Stimulated activated CD8-positive, alpha-beta memory T cell treated with anti-CD3 and anti-CD28 coated beads, Interleukin-12 subunit alpha, Interleukin-12 subunit beta, amount 100 ng/mL, for 24 hours (primary cell): Measurements from ENCODE around the gene PERM1.
A peak's percentile ranks its signal among the peaks of the same experiment; 100 is the strongest.
"Not testable (repeated sequence)": the region's sequence is repeated elsewhere in the genome, so short reads cannot be mapped to it uniquely, and the experiment has no call there.

ENCODE experiments used
- DNase-seq: peaks from one replicate; pipeline ENCODE4 v3.0.0-alpha.2; 2020; ENCODE audit errors: extremely low read depth

The PERM1 gene

GRCh38 chr1:978835-979743 lies 2.8 kb downstream of the PERM1 start:
- DNase-seq, result no peak

GRCh38 chr1:978069-978834 lies 3.6 kb downstream of the PERM1 start:
- DNase-seq, result no peak

- not testable (repeated sequence) for DNase-seq
These were observed 5.1 kb downstream of the PERM1 start for GRCh38 chr1:976791-977190.

- no peak for DNase-seq
These were observed 5.8 kb downstream of the PERM1 start for GRCh38 chr1:975896-976683.

DNA sequence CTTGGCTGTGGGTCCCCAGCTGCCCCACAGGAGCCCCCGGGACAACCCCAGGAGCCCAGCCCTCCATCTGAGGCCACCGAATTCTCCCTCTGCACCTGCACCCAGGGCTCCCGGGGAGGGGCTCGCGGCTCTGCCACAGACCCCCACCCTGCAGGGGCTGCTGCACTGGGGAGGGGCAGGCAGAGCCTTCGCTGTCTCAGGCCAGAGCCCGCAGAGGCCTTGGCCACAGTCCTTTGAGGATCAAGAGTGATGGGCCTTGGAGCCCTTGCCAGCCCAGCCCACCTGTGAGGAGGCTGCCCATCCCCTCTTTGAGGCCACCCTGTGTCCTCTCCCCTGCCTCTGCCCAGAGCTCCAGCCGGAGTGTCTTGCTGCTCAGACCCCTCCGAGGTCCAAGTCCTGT lies 6.5 kb downstream of the PERM1 start:
- DNase-seq, result no peak

- no peak for DNase-seq
These were observed 7.1 kb downstream of the PERM1 start for GRCh38 chr1:974687-975328.

GRCh38 chr1:974293-974640 lies 7.6 kb downstream of the PERM1 start:
- DNase-seq, result no peak

- DNase-seq, result no peak
These were observed 8.2 kb downstream of the PERM1 start for GRCh38 chr1:973459-974292.

DNA sequence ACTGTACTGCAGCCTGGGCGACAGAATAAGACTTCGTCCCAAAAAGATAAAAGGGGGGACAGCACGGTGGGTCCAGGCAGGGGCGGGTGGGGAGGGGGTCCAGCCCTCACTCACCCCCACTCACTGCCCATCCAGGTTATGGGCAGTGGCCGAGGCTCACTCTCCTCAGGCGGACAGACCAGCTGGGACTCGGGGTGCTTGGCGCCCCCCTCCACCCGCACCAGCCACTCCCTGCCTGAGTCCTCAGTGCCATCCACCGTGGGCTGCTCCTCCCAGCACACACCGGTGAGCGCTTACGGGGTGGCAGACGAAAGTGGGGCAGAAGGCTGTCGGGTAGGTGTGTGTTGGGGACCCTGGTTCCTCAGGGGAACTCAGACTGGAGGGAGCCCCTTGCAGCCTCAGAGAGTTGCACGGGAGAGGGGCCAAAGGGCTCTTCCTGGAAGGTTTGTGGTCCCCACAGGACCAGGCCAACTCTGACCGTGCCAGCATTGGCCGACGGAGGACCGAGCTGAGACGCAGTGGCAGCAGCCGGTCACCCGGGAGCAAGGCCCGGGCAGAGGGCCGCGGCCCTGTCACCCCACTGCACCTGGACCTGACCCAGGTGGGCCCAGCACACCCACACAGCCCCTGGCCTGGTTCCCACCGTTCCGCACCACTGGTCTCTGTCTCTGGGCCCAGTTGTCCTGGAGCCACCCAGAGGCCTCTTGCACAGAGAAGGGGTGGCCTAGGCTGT lies 9.0 kb downstream of the PERM1 start:
- no peak for DNase-seq

DNA sequence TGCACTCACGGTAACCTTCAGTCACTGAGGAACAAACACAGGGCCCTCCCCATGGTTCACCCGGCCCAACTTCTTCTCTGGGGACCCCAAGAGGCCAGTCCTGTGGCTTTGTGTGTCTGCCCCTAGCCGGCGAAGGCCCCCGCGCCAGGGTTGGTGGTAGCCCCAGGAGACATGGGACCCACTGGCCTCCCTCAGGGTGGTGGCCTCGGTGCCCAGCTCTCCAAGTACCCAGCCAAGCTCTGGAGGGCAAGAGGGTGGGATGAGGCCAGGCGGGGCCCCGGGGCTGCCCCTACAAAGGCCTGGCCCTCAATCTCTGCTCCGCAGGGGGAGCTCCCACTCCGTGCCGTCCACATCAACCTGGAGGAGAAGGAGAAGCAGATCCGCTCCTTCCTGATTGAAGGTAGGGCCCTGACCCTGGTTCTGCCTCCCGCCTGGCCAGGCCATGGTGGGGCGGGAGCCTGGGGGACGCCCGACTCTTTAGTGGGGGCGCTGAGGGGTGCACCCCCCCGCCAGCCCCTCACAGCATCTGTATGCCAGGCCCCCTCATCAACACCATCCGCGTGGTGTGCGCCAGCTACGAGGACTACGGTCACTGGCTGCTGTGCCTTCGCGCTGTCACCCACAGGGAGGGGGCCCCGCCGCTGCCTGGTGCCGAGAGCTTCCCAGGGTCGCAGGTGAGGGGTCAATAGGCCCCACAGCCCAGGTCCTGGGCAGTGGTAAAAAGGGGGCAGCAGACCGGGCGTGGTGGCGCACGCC lies 10.0 kb downstream of the PERM1 start:
- DNase-seq, result no peak

GRCh38 chr1:970973-971730 lies 10.7 kb downstream of the PERM1 start:
- no peak for DNase-seq

DNA sequence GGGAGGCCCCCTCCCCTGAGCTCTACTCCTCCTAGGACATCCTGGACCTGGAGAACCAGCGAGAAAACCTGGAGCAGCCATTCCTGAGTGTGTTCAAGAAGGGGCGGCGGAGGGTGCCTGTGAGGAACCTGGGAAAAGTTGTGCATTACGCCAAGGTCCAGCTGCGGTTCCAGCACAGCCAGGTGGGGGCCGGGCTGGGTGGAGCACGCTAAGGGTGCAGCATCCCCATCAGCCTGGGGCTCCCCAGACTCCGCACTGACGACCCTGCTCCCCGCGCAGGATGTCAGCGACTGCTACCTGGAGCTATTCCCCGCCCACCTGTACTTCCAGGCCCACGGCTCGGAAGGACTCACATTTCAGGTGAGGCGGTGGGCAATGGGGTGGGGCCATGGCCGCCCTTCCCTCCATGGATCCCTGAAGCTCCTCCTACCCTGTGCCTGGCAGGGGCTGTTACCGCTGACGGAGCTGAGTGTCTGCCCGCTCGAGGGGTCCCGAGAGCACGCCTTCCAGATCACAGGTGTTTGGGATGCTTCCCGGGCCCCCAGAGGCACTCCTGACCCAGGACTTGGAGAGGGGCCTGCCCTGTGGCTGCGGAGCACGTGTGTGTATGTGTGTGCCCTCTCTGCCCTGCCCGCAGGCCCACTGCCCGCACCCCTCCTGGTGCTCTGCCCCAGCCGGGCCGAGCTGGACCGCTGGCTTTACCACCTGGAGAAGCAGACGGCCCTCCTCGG lies 11.5 kb downstream of the PERM1 start:
- no peak for DNase-seq

GRCh38 chr1:969260-969855 lies 12.5 kb downstream of the PERM1 start:
- DNase-seq, result no peak

DNA sequence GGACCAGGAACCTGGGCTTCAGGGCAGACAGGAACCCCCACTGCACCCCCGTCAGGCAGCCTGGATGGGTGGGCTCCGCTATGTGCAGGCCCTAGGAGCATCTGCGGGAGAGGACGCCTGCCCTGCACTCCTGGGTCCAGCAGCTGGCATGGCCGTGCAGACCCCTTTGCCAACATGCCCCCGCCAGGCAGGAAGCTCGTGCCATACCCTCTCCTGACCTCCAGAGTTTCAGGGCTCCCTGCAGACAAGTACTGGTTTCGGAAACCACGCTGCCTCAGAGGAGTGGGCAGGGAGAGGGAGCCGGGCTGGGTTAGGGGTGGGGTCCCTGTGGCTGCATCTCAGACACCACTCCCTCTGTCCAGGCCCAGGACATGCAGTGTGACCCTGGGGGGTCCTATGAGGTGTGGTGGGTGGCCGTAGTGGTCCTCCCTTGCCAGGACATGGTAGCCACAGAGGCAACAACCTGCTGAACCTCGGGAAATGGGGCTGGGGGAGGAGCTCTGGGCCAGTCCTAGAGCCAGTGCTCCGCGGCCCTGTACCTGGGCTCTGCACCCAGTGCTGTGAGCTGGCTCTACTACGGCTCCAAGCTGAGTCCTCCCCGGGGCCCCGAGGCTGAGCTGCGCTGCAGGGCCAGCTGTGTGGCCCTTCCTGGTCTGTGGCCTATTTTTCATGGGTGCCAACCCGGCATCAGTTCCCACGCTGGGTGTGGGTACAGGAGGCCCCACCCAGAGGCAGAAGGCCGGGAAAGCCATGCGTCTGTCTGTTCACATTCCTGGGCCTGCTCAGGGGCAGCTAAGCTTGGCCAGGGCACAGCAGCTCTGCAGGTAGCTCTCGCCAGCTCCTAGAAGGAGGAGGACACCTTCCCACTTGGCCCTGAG lies 14.2 kb downstream of the PERM1 start:
- DNase-seq, result no peak

DNA sequence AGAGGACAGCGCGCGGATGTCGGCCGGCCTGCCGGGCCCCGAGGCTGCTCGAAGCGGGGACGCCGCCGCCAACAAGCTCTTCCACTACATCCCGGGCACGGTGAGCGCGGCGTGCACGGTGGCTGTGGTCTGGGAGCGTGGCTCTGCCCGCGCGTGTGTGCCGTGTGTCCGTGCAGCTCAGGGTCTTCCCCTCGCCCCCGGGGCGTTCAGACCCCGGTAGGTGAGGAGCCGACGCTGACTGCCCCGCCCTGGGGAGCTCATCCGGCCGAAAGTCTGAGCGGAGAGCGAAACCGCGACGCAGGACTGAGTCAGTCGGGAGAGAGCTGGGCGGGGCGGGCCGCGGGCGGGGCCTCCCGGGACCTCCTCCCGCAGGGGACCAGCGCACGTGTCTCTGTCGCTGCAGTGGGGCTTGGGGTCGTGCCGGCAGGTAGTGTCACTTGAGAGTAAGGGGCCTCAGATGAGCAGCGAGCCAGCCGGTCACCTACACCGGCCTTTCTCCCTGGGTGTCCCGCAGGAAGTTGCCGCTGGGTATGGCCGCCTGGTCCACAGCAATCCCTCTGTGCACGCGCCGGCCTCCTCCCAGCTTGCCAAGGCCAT lies 15.1 kb downstream of the PERM1 start:
- peak; percentile 63 for DNase-seq

- no peak for DNase-seq
These were observed 15.7 kb downstream of the PERM1 start, which contains the start of gene PLEKHN1 for GRCh38 chr1:966135-966703. PLEKHN1 (plus strand) TSS chr1:966482; CDS start chr1:966532, 50 bp downstream.
